Urothelium cell line (cell line): ENCODE data around the gene GARIN5B.

Source experiments
- DNase-seq: peaks from one replicate; pipeline ENCODE4 v3.0.0; 2011; ENCODE audit warnings: low spot score, mixed read lengths
- FAIRE-seq: peaks from 2 replicates; lab custom pipeline; 2011; peaks lifted over from hg19 to GRCh38; lab: Jason Lieb, UNC

GARIN5B gene

DNA sequence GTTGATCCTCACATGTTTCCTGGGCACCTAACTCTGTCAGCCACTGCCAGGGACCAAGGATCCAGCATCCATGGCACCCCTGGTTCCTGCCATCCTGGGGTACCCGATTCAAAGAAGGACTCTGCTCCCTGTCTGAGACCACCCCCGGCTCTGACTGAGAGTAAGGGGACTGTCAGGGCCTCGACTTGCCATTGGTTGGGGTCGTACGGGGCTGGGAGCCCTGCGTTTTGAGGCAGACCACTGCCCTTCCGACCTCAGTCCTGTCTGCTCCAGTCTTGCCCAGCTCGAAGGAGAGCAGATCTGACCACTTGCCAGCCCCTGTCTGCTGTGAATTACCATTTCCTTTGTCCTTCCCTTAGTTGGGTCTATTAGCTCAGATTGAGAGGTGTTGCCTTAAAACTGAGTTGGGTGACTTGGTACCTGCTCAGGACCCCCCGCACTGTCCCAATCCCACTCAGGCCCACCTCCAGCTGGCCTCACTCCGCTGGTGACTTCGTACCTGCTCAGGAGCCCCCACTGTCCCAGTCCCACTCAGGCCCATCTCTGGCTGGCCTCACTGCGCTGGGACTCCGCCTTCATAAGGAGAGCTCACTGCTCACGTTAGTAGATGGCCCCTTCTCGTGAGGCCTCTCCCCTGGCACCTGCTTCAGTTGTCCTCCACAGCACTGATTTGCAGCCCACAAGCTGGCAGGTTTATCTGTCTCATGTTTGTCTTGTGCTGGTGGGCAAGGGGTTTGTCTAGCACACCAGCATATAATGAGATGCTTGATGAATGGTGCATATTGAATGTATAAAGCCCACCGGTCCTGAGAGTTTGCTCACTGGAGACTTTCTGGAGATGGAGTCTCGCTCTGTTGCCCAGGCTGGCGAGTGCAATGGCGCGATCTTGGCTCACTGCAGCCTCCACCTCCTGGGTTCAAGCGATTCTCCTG, 26.6 kb upstream of the GARIN5B start:
- no peak for FAIRE-seq
- DNase-seq, result no peak

DNA sequence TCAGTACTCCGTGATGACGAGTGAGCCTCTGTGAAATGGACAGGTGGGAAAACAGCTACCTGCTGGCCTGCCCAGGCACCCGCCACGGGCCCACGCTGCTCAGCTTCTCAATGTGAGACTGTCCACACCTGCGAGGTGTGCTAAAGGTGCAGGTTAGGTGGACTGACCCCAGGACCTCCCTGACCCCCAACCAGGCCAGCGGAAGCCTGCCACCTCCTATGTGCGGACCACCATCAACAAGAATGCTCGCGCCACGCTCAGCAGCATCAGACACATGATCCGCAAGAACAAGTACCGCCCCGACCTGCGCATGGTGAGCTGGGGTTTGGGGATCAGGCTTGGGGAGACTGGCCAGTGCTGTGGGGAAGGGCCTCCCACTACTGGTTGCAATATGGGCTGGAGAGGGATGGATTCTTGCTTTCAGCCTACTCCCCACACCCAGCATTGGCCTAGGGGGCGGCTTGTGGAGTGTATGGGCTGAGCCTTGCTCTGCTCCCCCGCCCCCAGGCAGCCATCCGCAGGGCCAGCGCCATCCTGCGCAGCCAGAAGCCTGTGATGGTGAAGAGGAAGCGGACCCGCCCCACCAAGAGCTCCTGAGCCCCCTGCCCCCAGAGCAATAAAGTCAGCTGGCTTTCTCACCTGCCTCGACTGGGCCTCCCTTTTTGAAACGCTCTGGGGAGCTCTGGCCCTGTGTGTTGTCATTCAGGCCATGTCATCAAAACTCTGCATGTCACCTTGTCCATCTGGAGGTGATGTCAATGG, 24.9 kb upstream of the GARIN5B start:
- FAIRE-seq, result no peak
- no peak for DNase-seq

GRCh38 chr19:55386493-55386971, 23.5 kb upstream of the GARIN5B start:
- FAIRE-seq, result no peak
- DNase-seq, result no peak

- FAIRE-seq, result peak; percentile 55
These were observed 22.8 kb upstream of the GARIN5B start, which contains the start of gene RPL28 for GRCh38 chr19:55385724-55386492. RPL28 (plus strand) TSS chr19:55385932; CDS start chr19:55386358, 426 bp downstream.

GRCh38 chr19:55384920-55385723, 22.1 kb upstream of the GARIN5B start:
- FAIRE-seq, result no peak
- peak; percentile 85 for DNase-seq

More at GRCh38 chr19:55385724-55386492, 22.8 kb upstream of the GARIN5B start, which contains the start of gene RPL28:
- DNase-seq, result peak; percentile 96

GRCh38 chr19:55384131-55384919, 21.3 kb upstream of the GARIN5B start, which contains the start of gene TMEM238:
TMEM238 (minus strand) TSS chr19:55384292; CDS start chr19:55384259, 33 bp downstream.
- no peak for DNase-seq
- no peak for FAIRE-seq

DNA sequence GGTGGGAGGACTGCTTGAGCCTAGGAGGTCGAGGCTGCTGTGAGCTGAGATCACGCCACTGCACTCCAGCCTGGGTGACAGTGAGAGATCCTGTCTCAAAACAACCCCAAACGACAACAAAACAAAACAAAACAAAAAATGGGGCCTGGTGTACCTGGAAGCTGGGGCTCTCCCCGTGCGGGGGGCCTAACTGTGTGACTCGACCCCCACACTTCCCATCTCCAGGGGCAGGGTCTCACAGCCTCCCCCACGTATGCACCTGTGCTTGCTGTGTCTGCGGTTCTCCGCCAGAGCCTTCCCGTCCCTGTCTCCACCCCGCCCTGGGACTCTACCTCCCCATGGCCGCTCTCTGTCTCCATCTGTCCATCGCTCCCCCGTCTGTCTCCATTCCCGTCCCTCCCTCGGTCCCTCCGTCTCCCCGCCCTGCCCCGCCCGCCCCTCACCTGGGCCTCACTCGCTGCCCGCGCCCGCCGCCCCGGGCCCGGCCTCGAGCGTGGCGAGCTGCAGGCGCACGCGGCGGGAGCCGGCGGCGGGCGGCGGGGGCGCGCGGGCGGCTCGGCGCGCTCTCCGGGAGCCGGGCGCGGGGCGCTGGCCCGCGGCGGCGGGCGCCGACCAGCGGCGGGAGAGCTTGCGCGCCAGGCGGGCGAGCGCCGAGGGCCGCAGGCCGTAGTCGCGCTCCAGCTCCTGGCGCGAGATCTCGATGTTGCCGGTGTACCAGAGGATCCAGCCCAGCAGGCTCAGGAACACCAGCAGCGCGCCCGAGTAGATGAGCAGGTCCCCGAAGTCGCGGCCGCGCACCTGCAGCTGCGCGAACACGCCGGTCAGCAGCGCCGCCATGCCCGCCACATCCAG, 20.4 kb upstream of the GARIN5B start:
- peak; percentile 65 for DNase-seq
- no peak for FAIRE-seq

GRCh38 chr19:55382522-55383054, 19.5 kb upstream of the GARIN5B start:
- FAIRE-seq, result no peak
- no peak for DNase-seq

- FAIRE-seq (peak; percentile 77), DNase-seq (no peak)
These were observed 19.0 kb upstream of the GARIN5B start for GRCh38 chr19:55382013-55382412.

GRCh38 chr19:55379174-55379573, 16.1 kb upstream of the GARIN5B start:
- FAIRE-seq, result no peak
- DNase-seq, result no peak

- FAIRE-seq (no peak), DNase-seq (no peak)
These were observed 14.5 kb upstream of the GARIN5B start for GRCh38 chr19:55377356-55378131.

DNA sequence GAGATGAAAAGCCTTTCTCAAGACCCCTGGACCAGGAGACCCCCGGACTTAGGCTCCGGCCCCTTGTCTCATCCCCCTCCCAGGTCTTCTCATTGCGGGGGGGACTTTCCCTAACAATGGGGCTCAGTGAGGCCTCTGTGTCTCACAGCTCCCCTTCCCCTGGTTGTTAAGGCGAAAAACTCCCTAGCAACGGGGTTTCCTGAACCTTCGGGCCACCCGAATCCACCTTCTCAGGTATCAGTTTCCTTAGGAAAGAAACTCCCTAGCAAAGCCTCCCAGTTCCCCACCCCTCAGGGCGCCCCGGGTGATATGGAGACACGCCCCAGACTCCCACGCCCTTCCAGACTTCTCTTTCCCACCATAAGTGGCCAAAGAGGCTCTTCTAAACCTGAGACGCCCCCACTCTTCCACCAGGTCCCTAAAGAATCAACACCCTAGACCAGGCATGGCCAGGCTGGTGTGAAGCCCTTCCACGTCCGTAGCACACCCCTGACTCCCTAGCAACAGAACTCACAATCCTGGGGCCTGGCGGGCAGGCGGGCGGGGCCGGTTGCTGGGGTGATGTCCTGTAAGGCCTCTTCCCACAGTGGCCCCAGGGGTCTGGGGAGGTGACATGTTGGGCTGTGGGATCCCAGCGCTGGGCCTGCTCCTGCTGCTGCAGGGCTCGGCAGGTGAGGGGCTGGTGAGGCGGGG, 13.3 kb upstream of the GARIN5B start, which contains the start of gene TMEM190:
Gene TMEM190 (plus strand): TSS at position 586 of the 693 bp plus-strand sequence. CDS start 28 bp downstream, at position 614.
- DNase-seq (no peak), FAIRE-seq (no peak)

DNA sequence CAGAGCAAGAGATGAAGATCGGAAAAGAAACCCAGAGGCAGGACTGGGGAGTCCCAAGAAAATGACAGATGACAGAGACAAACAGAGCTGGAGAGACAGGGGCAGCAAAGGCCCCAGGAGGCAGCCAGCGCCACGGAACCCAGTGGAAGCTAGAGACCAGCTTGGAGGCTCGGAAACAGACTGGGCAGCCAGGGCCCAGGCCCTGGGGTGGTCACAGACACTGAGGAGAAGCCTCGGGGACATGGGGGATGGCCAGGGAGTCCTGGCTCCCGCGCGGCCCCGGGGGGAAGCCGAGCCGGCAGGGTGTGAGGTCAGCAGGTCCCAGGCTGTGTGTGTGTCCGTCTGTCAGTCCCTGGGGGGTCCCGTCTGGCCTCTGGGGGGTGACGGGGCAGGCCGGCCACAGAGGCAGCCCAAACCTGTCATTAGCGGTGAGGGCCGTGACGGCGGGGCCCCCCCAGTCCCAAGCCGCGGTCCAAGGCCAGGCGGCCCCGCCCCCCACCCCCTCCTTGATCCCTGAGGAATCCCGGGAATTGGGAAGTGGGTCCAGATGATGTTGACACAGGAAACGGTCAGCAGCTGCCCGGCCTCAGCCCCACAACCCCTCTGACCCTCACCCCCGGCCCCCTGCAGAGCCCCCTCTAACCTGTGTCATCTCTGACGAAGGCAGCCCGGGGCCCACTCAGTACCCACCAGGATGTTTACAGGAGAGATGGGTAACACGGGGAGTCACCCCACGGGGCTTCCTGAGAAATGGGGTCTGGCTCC, 11.1 kb upstream of the GARIN5B start:
- FAIRE-seq (no peak), DNase-seq (no peak)

DNA sequence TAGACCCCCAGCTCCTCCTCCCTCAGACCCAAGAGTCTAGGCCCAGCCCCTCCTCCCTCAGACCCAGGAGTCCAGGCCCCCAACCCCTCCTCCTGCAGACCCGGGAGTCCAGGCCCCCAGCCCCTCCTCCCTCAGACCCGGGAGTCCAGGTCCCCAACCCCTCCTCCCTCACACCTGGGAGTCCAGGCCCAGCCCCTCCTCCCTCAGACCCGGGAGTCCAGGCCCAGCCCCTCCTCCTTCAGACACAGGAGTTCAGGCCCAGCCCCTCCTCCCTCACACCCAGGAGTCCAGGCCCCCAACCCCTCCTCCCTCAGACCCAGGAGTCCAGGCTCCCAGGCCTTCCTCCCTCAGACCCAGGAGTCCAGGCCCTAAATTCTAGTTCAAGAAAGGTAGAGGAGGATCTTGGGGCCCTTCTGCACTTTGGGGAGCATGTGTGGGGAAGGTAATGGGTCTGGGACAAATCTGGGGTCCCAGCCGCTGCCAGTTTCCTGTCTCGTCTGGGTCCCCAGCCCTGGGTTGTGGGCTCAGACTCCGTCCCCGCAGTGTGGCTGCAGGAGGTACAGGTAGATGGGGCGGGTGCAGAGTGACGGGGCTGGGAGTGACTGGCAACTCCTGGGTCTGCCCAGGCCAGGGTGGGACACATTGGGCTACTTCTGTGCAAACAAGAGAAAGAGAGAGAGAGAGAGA, 10.4 kb upstream of the GARIN5B start:
- DNase-seq (no peak), FAIRE-seq (no peak)
